Measurements from ENCODE around the gene LHFPL4.

- TF ChIP-seq POLR2A (IDR thresholded peaks at IDR 0.05): no peak
- TF ChIP-seq, protein P1, sequence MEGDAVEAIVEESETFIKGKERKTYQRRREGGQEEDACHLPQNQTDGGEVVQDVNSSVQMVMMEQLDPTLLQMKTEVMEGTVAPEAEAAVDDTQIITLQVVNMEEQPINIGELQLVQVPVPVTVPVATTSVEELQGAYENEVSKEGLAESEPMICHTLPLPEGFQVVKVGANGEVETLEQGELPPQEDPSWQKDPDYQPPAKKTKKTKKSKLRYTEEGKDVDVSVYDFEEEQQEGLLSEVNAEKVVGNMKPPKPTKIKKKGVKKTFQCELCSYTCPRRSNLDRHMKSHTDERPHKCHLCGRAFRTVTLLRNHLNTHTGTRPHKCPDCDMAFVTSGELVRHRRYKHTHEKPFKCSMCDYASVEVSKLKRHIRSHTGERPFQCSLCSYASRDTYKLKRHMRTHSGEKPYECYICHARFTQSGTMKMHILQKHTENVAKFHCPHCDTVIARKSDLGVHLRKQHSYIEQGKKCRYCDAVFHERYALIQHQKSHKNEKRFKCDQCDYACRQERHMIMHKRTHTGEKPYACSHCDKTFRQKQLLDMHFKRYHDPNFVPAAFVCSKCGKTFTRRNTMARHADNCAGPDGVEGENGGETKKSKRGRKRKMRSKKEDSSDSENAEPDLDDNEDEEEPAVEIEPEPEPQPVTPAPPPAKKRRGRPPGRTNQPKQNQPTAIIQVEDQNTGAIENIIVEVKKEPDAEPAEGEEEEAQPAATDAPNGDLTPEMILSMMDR (IDR thresholded peaks at IDR 0.05): no peak
- TF ChIP-seq POLR2AphosphoS5 (IDR thresholded peaks at IDR 0.05): no peak
These were observed 11.4 kb downstream of the LHFPL4 start for GRCh38 chr3:9542182-9542581.

All from prostate gland (tissue), 2 donors.